Esophagus muscularis mucosa (tissue), 3 donors: ENCODE measurements around the gene SFPQ.

Source experiments
- CTCF ChIP-seq, 3 experiments: fragments of 200-600 bp in 2 of 3; fragments of 450-650 bp in 1 of 3; sonication (generic) in 2 of 3; IDR thresholded peaks; one replicate each; pipeline ENCODE4 v1.5.1; 2017 to 2019; ENCODE audit warnings: antibody characterized with exemption in 3 of 3, mild to moderate bottlenecking in 2 of 3, moderate library complexity in 1 of 3
- EP300 ChIP-seq: sonication (generic); formaldehyde crosslinking; IDR thresholded peaks from one replicate; pipeline ENCODE4 v1.6.1; 2017; ENCODE audit warnings: antibody characterized with exemption

DNA sequence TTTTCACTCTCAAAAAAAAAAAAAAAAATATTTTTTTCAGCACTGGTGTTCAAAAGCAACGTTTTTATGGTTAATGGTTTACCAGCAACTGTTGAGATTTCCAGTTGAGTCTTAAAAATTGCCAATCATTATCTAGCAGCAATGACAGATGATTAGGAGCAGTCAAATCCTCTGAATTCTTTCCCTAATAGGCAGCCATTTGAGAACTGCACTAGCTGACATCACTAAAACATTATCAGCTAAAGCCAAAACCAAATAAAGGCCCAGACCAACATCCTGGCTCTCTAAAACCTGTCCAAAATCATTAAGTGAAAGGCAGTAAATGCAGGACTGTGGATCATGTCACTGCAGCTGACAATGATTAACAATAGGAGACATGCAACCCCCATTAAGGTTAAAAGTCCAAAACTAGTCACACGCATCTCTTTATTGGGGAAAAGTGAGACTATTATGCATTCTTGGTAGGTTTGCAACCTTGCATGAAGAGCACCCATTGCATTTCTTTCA, 14.0 kb downstream of the SFPQ start:
- TF ChIP-seq EP300 (no peak), CTCF (IDR thresholded peaks at IDR 0.05) (no peak)
